GM19351 (cell line): ENCODE measurements around the gene SPTBN1.
A peak's percentile ranks its signal among the peaks of the same experiment; 100 is the strongest.
"Not testable (repeated sequence)": the region's sequence is repeated elsewhere in the genome, so short reads cannot be mapped to it uniquely, and the experiment has no call there.

Experiments
- ATAC-seq: cut with Tn5 transposase; IDR thresholded peaks from one replicate; pipeline ENCODE4 v1.9.1; 2021; ENCODE audit warnings: mild to moderate bottlenecking, moderate library complexity; ENCODE audit not compliant: unreplicated experiment

Gene SPTBN1

GRCh38 chr2:54687595-54688152 is 231.5 kb downstream of the SPTBN1 start:
- no peak for ATAC-seq

- no peak for ATAC-seq
These were observed 235.5 kb downstream of the SPTBN1 start for GRCh38 chr2:54691445-54692135.

GRCh38 chr2:54692556-54692955 is 236.4 kb downstream of the SPTBN1 start:
- ATAC-seq, result no peak

GRCh38 chr2:54695378-54695777 is 239.3 kb downstream of the SPTBN1 start:
- no peak for ATAC-seq

GRCh38 chr2:54697934-54698333 is 241.8 kb downstream of the SPTBN1 start:
- ATAC-seq, result no peak

GRCh38 chr2:54698926-54699325 is 242.8 kb downstream of the SPTBN1 start:
- ATAC-seq, result not testable (repeated sequence)

- ATAC-seq, result no peak
These were observed 243.5 kb downstream of the SPTBN1 start for GRCh38 chr2:54699665-54700064.

GRCh38 chr2:54701029-54701428 is 244.9 kb downstream of the SPTBN1 start:
- ATAC-seq, result no peak

- ATAC-seq, result no peak
These were observed 248.1 kb downstream of the SPTBN1 start for GRCh38 chr2:54704238-54704637.

- peak; percentile 49 for ATAC-seq
These were observed 248.8 kb downstream of the SPTBN1 start for GRCh38 chr2:54704688-54705605.

- no peak for ATAC-seq
These were observed 250.5 kb downstream of the SPTBN1 start for GRCh38 chr2:54706622-54707021.

GRCh38 chr2:54708584-54709335 is 252.6 kb downstream of the SPTBN1 start:
- peak; percentile 36 for ATAC-seq

- ATAC-seq, result peak; percentile 44
These were observed 253.2 kb downstream of the SPTBN1 start for GRCh38 chr2:54709336-54709809.

- ATAC-seq, result no peak
These were observed 254.1 kb downstream of the SPTBN1 start for GRCh38 chr2:54710216-54710615.

- no peak for ATAC-seq
These were observed 256.4 kb downstream of the SPTBN1 start for GRCh38 chr2:54712516-54712915.

GRCh38 chr2:54714996-54715395 is 258.9 kb downstream of the SPTBN1 start:
- no peak for ATAC-seq

GRCh38 chr2:54716375-54716774 is 260.2 kb downstream of the SPTBN1 start:
- no peak for ATAC-seq

GRCh38 chr2:54720563-54720962 is 264.4 kb downstream of the SPTBN1 start:
- no peak for ATAC-seq
